HL-60/S4 treated with retinoic acid at 250 ng/mL for 4 days and 3 days (cell line): ENCODE results near the gene MBP.

ENCODE experiments used
- in situ Hi-C: fragments of 300-500 bp; cut with MboI; formaldehyde crosslinking; loops from 2 replicates; pipeline ENCODE4 v1.7.0; 2022; ENCODE audit warnings: low sequenced_read_pairs

MBP gene

DNA sequence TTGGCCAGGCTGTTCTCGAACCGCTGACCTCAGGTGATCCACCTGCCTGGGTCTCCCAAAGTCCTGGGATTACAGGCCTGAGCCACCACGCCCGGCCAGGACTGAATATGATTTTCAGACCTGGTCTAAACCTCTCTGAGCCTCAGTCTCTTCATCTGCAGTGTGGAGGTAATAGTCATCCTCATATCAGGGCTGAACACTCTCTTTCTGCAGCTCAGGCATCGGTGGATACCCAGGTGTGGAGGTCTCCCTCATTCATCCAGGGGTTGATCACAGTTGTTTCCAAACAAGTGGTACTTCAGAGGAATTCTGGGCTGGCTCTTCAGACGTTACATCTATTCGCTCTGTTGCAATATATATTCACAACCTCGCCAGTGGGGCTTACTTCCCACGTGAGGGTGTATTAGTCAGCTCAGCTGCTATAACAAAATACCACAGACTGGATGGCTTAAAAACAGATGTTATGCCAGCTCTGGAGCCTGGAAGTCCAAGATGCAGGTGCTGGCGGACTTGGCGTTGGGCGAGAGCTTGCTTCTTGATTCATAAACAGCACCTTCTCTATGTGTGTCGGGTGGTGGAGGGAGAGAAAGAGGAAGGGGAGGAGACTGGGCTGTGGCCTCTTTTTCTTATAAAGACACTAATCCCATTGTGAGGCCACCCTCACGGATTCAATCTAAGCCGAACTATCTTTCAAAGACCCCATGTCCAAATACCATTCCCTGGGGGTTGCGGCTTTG is 2.9 kb upstream of the MBP start:
- in situ Hi-C loops, result no loop called here

GRCh38 chr18:77134611-77135010 is 2.0 kb upstream of the MBP start:
- in situ Hi-C loops, result no loop called here

DNA sequence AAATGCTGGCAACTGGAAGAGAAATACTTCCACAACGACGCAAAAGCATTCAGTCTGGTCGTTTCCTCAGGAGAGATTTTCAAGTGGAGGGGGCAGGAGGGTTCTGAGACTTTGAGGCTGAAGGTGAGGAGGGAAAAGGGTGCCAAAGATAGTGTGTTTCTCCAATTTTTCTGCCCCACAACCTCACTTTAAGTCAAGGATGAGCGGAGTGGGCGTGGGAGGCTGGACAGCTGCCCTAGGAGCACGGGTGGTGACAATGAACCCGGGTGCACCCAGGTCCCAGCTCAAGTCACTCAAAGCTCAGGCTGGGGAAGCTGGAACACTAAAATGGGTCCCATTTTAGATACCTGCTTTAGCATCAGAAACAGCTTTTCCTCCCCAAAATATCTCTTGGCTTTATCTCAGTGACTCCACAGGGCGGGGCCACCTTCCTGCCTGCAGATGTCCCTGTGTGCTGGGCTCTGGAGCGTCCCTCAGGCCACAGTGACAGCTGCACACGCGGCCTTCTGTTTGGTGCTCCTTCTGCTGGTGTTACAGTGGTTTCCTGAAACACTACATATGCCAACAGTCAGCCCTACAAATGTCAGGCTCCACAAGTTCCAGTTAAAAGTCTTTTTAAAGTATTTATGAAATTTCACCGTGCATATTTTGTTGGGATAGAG is 1.4 kb upstream of the MBP start:
- in situ Hi-C loops, result no loop called here

DNA sequence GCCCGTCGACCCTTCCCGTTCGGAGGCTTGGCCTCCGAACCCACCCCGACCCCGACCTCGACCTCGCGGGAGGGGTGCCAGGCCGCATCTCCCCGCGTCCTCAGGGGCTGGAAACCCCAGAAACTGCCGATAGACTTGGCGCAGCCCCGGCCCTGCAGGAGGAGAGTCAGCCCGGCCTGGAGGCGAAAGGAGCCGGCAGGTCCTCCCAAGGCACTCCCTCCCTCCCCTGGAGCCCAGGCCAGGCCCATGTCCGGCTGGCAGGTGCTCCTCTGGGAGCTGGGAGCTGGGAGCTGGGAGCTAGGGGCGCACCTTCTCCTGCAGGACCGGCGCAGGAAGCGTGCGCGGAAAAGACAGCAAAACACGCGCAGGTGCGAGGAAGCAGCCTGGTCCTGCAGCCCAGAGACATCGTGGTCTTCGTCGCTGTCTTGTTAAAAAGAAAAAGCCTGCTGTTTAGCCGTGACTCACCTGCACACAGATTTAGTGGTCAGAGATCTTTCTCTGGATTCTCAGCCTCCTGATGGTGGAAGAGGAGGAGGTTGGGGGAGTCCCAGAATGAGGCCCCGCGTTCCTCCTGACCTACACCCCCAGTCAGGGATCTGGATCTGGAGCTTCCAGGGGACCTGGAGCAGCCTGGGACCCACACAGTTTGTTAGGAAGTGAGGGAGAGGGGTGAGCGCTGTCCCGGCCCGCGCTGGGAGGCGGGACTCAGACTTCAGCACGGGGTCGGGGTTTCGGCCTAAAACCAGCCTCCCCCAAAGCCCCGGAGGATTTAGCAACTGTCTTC is 660 bp upstream of the MBP start:
- in situ Hi-C loops, result no loop called here

DNA sequence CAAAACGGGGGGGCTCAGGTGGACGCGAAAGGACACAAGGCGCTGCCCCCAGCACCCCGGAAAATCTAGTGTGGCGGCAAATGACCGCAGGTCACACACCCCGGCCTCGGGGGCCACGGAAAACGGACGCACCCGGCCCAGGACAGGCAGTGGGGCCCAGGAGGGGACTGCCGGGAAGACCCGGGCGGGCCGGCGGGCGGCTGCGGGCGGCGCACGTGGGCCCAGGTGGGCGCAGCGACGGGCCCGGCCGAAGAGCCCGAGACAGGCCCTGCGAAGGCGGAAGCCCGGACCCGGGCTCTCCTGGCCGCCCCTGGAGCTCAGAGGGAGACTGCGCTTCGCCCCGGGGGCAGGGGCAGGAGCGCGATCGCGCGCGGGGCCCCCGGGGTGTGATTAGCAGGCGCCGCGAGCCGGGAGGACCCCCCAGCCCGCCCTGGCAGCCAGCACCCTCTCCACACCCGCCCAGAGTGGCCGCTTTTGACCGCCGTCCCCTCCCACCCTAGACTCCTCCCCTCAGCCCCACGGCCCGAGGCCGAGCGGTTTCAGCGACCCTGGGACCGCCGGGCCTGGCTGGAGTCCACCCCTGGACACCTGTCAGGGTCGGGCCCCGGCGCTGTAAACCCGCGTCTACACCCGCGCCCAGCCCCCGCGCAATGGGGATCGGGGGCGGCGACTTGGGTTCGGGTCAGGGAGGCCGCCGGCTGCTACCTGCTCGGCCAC is 773 bp downstream of the MBP start:
- in situ Hi-C loops, result no loop called here

GRCh38 chr18:77131100-77131651 is 1.4 kb downstream of the MBP start:
- in situ Hi-C loops, result no loop called here

- in situ Hi-C loops, result no loop called here
Measured at GRCh38 chr18:77130229-77131099, 2.1 kb downstream of the MBP start.

- in situ Hi-C loops, result no loop called here
Measured at GRCh38 chr18:77129150-77129551, 3.4 kb downstream of the MBP start.

DNA sequence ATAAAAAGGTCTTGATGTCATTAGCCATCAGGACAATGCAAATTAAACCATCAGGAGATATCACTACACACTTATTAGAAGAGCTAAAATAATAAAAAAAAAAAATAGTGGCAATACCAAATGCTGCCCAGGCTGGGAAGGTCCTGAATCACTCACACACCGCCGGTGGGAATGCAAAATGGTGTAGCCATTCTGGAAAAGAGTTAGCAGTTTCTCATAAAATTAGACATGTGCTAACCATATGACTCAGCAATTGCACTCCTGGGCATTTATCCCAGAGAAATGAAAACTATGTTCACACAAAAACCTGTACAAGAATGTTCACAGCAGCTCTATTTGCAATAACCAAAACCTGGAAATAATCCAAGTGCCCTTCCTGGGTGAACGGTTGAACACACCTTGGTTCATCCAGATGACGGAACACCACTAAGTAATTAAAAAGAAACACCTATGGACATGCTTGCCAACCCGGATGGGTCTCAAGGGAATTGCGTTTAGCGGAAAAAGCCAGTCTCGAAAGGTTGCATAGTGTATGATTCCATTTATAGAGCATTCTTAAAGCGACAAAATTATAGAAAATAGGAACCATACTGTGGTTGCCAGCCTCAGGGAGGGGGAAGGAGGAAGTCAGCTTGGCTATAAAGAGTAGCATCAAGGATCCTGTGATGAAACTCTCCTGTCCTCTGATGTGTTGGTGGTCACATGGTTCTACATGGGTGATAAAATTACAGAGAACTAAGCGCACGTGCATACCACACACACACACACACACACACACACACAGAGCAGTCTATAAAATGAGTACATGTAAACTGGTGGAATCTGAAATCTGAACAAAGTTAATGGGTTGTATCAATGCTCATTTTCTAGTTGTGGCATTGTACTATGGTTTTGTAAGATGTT is 4.6 kb downstream of the MBP start:
- in situ Hi-C loops, result no loop called here

- in situ Hi-C loops, result no loop called here
Measured at GRCh38 chr18:77124452-77124922, 8.1 kb downstream of the MBP start.

- in situ Hi-C loops, result no loop called here
Measured at GRCh38 chr18:77123320-77124231, 9.0 kb downstream of the MBP start.

DNA sequence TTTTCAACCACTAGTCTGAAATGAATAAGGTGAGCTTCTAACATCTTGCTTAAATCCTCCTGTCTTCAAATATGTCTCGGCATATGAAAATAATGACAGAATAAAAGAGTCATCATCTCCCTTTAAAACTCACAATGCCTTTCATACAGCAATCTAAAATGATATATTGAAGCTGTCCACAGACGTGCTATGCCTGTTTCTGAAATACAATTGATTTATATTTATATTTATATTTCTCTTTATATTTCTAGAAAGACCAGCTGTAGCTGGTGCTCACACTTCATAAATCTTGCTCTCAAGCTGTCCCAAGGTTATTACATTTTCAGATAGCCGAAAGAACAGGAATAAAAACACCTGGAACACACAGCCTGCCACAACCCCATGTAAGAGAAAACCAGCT is 11.1 kb downstream of the MBP start:
- in situ Hi-C loops, result no loop called here

GRCh38 chr18:77119851-77120491 is 12.6 kb downstream of the MBP start:
- in situ Hi-C loops, result loop anchor here (10.0 kb wide), 1 partner anchor 55 kb away; no protein-coding TSS in a partner anchor

GRCh38 chr18:77119101-77119850 is 13.3 kb downstream of the MBP start:
- in situ Hi-C loops, result loop anchor here (10.0 kb wide), 1 partner anchor 54 kb away; no protein-coding TSS in a partner anchor

- in situ Hi-C loops, result loop anchor here (10.0 kb wide), 1 partner anchor 54 kb away; no protein-coding TSS in a partner anchor
Measured at GRCh38 chr18:77118256-77119090, 14.1 kb downstream of the MBP start.
